NCI-H1092 (cell line): ENCODE measurements around the gene ZNF8.
"Not testable (repeated sequence)": the region's sequence is repeated elsewhere in the genome, so short reads cannot be mapped to it uniquely, and the experiment has no call there.

Source experiments
- DNase-seq: peaks from one replicate; lab custom pipeline; 2025; lab: John Stamatoyannopoulos, UW

Gene ZNF8

DNA sequence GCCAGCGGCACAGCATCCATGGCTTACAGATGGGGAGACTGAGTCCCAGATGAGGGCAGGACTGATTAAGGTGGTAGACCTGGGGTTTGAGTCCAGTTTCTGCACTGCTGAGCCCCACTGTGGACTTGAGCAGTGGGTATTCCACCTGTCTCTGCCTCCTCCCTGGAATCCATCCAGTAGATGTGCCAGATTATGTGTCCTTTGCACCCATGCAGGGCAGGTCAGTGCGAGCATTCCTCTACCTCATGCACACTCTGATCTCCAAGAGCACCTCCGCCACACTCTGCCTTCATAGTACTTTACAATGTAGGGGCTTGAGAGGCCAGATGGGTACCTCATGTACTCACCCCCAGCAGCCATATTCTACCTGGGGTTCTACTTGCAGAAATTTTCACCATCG, 58.1 kb downstream of the ZNF8 start:
- DNase-seq: no peak

DNA sequence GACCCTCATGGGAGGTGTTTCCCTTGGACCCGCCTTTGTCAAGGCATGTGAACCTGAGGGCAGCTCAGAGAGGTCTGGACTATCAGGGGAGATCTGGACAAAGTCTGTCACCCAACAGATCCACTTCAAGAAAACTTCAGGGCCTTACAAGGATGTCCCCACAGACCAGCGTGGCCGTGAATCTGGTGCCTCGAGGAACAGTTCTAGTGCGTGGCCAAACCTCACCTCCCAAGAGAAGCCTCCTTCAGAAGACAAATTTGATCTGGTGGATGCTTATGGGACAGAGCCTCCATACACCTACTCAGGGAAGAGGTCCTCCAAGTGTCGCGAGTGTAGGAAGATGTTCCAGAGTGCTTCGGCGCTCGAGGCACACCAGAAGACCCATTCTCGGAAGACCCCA, 59.6 kb downstream of the ZNF8 start:
- DNase-seq: no peak

DNA sequence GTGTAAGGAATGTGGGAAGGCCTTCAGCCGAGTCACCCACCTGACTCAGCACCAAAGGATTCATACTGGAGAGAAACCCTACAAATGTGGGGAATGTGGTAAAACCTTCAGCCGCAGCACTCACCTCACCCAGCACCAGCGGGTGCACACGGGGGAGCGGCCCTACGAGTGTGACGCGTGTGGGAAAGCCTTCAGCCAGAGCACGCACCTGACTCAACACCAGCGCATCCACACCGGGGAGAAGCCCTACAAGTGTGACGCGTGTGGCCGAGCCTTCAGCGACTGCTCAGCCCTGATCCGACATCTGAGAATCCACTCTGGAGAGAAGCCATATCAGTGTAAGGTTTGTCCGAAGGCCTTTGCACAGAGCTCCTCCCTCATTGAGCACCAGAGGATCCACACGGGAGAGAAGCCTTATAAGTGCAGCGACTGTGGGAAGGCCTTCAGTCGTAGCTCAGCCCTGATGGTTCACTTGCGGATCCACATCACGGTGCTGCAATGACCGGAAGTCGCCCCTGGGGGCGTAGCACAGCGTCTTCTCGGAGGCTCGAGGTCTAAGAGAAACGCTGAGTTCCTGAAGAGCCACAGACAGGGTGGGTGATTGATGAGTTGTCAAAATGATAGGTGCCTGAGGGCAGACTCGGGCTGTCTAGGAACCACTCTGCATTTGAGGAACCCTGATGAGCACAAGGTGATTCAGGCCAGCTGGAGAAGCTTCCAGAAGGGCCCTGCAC, 60.2 kb downstream of the ZNF8 start:
- DNase-seq: no peak

DNA sequence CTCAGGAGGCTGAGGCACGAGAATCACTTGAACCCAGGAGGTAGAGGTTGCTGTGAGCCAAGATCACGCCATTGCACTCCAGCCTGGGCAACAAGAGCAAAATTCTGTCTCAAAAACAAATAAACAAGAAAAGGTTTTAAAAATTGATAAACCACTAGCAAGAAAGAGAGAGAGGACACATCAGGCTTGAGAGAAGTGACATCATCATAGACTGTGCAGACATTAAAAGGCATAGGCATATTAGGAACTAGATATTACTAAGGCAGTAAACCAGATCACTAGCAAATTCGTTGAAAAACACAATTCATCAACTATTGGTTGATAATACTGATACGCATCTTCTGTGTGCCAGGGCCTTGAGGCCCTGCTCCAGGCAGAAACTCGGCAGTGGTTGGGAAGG, 66.8 kb downstream of the ZNF8 start:
- DNase-seq: no peak

DNA sequence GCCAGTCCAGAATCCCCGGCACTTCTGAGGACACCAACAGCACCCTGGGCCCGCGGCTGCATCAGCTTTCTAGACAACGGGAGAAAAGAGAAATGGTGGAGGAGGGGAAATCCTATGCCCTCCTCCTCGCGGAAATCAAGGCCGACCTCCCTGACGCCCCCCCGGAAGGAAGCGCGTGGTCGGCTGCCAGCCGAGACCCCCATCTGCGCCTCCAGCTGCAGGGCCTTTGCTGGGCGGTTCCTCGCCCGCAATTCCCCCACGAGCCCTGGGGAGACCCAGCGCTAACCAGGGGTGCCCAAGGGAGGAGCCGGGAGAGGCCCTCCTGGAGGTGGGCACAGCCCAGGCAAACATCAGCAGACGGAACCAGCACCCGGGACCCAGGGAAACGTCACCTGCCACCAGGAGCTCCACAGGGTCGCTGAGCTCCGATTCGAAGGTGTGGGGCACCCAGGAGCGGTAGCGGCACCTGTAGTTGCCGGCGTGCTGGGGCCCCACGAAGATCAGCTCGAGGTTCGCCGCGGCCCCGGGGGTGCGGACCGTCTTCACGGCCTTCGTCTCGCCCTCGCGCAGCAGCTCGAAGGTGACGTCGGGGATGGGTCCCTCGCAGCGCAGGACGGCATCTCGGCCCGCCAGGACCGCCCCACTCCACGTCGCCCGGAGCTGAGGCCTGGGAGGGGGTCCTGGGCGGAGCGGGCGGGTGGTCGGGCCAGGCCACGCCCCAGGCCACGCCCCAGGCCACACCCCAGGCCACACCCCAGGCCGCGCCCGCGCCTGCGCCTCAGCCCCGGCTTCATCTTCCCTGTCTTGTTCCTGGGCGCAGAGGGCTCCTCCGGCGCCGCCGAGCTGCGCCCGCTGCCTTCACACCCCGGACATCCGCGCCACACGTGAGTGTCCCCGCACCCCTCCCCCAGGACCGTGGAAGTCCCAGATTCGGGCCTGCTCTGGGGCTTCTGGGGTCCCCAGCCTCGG, 68.5 kb downstream of the ZNF8 start:
- DNase-seq: peak; percentile 44

DNA sequence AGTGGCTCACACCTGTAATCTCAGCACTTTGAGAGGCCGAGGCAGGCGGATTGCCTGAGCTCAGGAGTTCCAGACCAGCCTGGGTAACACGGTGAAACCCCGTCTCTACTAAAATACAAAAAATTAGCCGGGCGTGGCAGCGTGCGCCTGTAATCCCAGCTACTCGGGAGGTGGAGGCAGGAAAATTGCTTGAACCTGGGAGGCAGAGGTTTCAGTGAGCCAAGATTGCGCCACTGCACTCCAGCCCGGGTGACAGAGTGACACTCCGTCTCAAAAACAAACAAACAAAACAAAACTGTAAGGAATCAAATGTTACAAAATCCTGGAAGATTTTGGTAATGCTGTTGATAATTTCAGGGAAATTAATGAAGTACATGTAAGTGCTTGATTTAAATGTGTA, 69.3 kb downstream of the ZNF8 start:
- DNase-seq: not testable (repeated sequence)

DNA sequence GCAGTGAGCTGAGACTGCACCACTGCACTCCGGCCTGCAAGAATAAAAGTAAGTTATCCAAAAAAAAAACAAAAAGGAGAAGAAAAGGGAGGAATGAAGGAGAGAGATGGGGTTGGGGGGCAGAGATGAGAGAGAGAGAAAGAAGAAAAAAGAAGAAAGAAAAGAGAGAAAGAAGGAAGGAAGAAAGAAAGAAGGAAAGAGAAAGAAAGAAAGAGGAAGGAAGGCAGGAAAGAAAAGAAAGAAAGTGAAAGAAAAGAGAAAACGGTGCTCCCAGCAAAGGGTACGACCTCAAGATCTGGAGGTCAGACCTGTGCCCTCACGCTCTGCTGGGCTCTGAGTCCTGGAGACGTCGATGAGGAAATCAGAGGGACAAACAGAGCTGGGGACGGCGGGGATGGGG, 70.8 kb downstream of the ZNF8 start:
- DNase-seq: no peak

DNA sequence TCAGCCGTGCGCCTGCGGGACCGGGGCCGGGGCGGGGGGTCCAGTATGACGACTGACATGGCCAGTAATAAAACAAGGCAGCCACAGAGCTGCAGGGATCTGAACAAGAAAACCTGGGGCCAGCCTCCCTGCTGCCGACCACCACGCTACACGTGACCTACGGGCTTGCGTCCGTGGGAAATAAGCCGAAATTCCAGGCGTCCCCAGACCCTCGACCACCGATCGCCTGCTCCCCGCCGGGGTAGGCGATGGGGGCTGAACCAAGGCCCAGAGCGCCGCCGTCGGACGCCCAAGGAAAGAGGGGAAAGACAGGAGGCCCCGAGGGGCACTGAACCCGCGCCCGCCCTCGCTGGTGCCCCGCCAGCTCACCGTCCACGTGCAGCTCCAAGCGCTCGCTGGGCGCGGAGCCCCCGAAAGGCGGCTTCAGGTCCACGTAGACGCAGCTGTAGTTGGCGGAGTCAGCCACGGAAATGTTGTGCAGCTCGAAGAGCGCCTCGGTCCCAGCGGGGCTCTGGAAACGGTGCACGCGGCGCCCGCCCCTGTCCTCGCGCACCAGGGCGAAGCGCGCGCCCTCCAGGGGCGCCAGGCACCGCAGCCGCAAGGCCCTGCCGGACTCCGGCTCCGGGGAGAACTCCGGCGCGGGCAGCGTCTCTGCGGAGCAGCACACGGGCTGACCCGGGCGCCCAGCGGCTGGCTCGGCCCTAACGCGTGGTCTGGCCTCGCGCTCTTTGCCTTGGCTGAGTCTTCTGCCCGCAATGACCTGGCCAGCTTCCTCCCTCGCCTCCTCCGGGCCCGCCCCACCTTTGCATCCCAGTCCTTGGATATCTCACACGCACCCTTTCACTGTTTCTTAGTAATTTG, 71.5 kb downstream of the ZNF8 start:
- no peak for DNase-seq

DNA sequence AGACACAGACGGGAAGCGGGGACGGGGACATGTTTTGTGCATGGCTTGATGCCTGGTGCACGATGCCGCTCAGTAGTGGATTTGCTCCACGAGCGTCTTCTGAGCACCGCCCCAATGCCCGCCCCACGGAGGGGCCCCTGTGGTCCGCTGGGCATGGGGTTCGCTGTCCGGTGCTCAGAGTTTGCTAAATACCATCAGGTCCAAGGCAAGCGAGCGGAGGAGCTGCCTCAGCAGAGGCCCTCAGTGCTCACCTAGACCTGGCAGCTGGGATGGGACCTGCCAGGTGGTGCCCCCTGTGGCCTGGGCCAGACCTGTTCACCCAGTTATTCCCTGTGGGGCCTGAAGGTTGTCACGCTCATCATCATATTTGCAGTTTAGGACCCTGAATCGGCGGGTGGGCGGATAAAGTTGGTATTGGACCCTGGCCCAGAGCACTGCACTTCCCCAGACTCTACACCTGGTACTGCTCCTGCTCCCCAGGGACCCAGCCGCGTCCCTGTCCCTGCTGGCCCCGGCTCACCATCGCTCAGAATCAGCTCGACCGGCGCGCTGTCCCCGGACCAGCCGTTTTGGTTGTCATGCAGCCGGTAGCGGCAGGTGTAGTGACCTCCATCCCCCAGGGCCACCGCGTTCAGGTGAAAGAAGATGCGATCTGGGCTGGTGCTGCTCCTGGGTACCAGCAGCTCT, 72.3 kb downstream of the ZNF8 start:
- no peak for DNase-seq

DNA sequence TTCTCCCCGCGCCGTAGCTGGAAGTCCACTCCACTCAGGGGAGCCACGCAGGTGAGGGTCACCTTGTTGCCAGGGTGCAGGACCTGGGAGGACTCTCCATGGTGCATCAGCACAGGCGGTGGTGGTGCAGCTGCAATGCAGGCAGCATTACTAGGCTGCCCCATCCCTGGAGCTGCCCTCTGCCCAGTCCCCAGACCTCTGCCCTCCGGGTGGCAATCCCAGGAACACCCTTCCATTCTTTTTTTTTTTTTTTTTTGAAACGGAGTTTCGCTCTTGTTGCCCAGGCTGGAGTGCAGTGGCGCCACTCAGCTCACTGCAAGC, 72.8 kb downstream of the ZNF8 start:
- no peak for DNase-seq

DNA sequence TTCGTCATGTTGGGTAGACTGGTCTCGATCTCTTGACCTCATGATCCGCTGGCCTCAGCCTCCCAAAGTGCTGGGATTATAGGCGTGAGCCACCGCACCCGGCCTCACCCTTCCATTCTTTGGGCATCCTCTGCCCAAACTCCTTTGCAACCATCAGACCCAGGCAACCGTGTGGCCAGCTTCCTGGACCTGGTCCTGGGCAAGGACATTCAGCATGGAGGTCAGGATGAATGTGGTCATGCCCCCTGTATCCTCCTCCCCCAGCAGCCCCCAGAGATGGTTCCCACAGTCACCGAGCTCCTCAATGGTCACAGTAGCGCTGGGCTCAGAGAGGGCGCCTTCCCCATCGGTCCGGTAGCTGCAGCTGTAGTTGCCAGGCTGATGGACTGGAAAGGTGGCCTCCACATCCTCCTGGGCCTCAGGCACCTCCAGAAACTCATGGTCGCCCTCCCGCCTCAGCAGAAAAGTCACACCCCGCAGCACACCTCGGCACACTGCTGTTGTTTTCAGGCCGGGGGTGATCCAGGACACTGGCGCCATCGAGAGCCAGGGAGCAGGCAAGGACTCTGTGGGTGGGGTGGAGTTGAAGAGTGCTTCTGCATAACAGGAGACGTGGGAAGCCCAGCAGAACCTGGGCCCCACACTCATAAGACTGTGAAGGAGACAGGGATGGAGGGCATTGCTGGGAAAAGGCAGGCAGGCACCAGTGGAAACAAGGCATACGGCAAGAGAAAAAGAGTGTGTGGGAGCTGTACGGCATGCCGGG, 73.4 kb downstream of the ZNF8 start:
- DNase-seq: no peak
